GOT3 (cell line): ENCODE measurements around the gene CEP295NL.
"Not testable (repeated sequence)": the region's sequence is repeated elsewhere in the genome, so short reads cannot be mapped to it uniquely, and the experiment has no call there.

Experiments
- DNase-seq: peaks from one replicate; lab custom pipeline; 2025; ENCODE audit warnings: mixed read lengths; lab: John Stamatoyannopoulos, UW

The CEP295NL gene

GRCh38 chr17:78905116-78905515 is 2.1 kb upstream of the CEP295NL start:
- no peak for DNase-seq

GRCh38 chr17:78904371-78904770 is 1.4 kb upstream of the CEP295NL start:
- DNase-seq, result no peak

GRCh38 chr17:78902231-78902630 is 770 bp downstream of the CEP295NL start:
- not testable (repeated sequence) for DNase-seq

- DNase-seq, result no peak
Measured at GRCh38 chr17:78901806-78902205, 1.2 kb downstream of the CEP295NL start.

GRCh38 chr17:78900816-78901215 is 2.2 kb downstream of the CEP295NL start:
- DNase-seq, result no peak

- no peak for DNase-seq
Measured at GRCh38 chr17:78899361-78900260, 3.4 kb downstream of the CEP295NL start.

- DNase-seq, result no peak
Measured at GRCh38 chr17:78898947-78899346, 4.1 kb downstream of the CEP295NL start.

GRCh38 chr17:78898075-78898836 is 4.7 kb downstream of the CEP295NL start:
- DNase-seq, result no peak

- no peak for DNase-seq
Measured at GRCh38 chr17:78897664-78898047, 5.3 kb downstream of the CEP295NL start.

GRCh38 chr17:78896834-78897663 is 6.0 kb downstream of the CEP295NL start:
- no peak for DNase-seq

GRCh38 chr17:78896091-78896833 is 6.7 kb downstream of the CEP295NL start:
- DNase-seq, result no peak

GRCh38 chr17:78895322-78895721 is 7.7 kb downstream of the CEP295NL start:
- DNase-seq, result no peak

- no peak for DNase-seq
Measured at GRCh38 chr17:78893684-78894083, 9.3 kb downstream of the CEP295NL start.

- DNase-seq, result no peak
Measured at GRCh38 chr17:78892936-78893379, 10.0 kb downstream of the CEP295NL start.

GRCh38 chr17:78892520-78892919 is 10.5 kb downstream of the CEP295NL start:
- no peak for DNase-seq

- DNase-seq, result no peak
Measured at GRCh38 chr17:78892062-78892456, 10.9 kb downstream of the CEP295NL start.

- no peak for DNase-seq
Measured at GRCh38 chr17:78891406-78892061, 11.5 kb downstream of the CEP295NL start.

- DNase-seq, result no peak
Measured at GRCh38 chr17:78890498-78890897, 12.5 kb downstream of the CEP295NL start.

- DNase-seq, result not testable (repeated sequence)
Measured at GRCh38 chr17:78890096-78890495, 12.9 kb downstream of the CEP295NL start.

GRCh38 chr17:78889531-78889930 is 13.5 kb downstream of the CEP295NL start:
- DNase-seq, result no peak
